C4-2B (cell line): ENCODE data around the gene RALGAPA2.

Source experiments
- H3K27ac ChIP-seq: fragments of 450-650 bp; 2 replicates; pipeline ENCODE4 v1.5.1; 2017
- ZFX ChIP-seq: fragments of 450-650 bp; IDR thresholded peaks from 2 replicates; pipeline ENCODE4 v1.6.1; 2017
- TF ChIP-seq, protein P1 (sequence below): fragments of 450-650 bp; conservative IDR thresholded peaks from 2 replicates; pipeline ENCODE4 v1.5.1; 2017; ENCODE audit warnings: mild to moderate bottlenecking

RALGAPA2 gene

GRCh38 chr20:20427227-20427864 lies 285.1 kb downstream of the RALGAPA2 start:
- TF ChIP-seq, protein P1, sequence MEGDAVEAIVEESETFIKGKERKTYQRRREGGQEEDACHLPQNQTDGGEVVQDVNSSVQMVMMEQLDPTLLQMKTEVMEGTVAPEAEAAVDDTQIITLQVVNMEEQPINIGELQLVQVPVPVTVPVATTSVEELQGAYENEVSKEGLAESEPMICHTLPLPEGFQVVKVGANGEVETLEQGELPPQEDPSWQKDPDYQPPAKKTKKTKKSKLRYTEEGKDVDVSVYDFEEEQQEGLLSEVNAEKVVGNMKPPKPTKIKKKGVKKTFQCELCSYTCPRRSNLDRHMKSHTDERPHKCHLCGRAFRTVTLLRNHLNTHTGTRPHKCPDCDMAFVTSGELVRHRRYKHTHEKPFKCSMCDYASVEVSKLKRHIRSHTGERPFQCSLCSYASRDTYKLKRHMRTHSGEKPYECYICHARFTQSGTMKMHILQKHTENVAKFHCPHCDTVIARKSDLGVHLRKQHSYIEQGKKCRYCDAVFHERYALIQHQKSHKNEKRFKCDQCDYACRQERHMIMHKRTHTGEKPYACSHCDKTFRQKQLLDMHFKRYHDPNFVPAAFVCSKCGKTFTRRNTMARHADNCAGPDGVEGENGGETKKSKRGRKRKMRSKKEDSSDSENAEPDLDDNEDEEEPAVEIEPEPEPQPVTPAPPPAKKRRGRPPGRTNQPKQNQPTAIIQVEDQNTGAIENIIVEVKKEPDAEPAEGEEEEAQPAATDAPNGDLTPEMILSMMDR = no peak
- TF ChIP-seq ZFX = no peak
- no peak overlapping the region for H3K27ac ChIP-seq

- TF ChIP-seq, protein P1 = no peak
- TF ChIP-seq ZFX = no peak
Measured at GRCh38 chr20:20426655-20426907, 285.9 kb downstream of the RALGAPA2 start.

DNA sequence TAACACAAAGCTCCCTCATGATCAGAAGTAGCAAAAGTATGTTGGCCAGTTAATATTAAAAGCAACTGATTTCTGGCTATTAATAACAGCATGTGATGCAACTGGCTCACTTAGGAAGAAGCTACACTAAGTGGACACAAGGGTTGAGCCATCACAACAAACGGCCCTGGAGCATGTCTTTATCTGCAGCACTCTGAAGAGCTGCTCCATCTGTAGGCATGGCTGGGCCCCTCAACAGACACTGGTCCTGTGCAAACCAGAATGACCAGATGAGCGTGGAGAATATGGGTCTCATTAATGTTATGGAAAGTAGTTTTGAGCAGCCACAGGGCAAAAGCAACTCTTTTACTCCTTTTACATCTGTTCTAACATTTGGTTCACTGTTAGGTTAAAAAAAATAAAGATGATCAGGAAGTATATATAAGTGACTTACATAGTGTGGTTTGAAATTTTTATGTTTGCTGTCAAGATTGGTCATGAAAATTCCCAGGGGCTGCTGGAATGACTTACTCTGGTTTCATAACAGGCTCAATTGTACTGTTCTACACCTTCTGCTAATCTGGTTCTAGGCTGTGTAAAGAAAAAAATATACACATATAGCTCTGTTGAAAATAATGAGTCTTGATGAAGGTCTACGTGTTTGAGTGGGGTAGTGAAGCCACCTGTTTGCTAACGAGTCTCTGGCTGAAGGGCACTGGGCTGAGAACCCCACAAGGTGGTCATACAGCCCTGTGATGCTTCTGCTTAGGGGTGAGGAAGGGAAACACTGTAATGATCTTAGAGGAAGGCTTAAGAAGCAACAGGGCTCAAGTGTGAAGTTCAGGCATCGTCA lies 286.4 kb downstream of the RALGAPA2 start:
- TF ChIP-seq, protein P1 = no peak
- TF ChIP-seq ZFX = no peak
- H3K27ac ChIP-seq = no peak overlapping the region

More at GRCh38 chr20:20426655-20426907, 285.9 kb downstream of the RALGAPA2 start:
- H3K27ac ChIP-seq = no peak overlapping the region

GRCh38 chr20:20423117-20423516 lies 289.3 kb downstream of the RALGAPA2 start:
- no peak overlapping the region for H3K27ac ChIP-seq
- no peak for TF ChIP-seq ZFX
- TF ChIP-seq, protein P1 = no peak

DNA sequence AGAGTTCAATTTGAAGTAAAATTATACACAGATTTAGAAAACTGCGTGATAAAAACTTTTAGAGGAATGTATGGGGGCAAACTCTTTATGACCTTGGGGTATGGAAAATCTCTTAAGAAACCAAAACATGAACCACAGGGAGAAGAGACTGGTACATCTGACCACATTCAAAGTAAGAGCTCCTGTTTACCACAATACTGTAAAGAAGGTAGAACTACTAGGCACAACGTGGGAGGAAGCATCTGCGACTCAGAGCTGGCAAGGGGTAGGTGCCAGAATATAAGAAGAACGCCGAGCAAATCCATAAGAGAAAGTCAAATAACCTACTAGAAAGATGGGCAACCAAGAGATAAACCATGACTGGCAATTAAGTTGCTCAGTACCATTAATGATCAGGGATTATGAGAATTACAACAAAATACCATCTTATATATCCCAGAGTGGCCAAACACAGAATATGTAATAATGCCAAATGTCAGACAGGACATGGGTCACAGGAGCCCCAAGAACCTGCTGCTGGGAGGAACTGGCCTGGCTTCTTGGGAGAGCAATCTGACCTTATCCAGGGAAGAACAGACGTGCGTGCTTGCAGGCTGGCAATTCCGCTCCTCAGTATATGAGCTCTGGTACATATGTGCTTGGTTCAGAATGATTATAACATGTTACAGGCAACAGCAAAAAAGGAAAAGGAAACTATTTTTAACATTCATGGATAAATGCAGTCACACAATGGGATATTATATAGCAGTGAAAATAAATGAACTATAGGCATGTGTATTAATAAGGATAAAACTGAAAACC lies 294.4 kb downstream of the RALGAPA2 start:
- no peak for TF ChIP-seq ZFX
- TF ChIP-seq, protein P1 = no peak
- no peak overlapping the region for H3K27ac ChIP-seq

DNA sequence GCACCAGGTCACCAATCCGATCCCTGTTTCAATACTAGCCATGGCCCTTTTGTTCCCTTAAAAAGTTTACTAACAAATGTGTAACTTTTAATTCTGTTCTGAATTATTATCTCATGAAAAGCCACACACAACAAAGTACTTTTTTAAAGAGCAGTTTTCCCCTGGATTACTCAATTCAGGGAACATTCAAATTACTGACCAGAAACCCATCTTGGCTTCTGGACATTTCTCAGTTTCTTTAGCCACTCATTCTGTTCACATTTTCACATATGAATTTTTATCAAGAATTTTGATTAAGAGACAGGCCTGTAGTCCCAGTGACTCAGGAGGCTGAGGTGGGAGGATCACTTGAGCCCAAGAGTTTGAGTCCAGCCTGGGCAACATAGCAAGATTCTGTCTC lies 297.1 kb downstream of the RALGAPA2 start:
- no peak for TF ChIP-seq ZFX
- TF ChIP-seq, protein P1 = no peak
- no peak overlapping the region for H3K27ac ChIP-seq

GRCh38 chr20:20414640-20415220 lies 297.7 kb downstream of the RALGAPA2 start:
- TF ChIP-seq, protein P1 = no peak
- no peak for TF ChIP-seq ZFX

More at GRCh38 chr20:20414640-20415220, 297.7 kb downstream of the RALGAPA2 start:
- H3K27ac ChIP-seq = no peak overlapping the region
